HAP-1 (cell line): Measurements from ENCODE around the gene ZRANB3.

Experiments used
- DNase-seq, 2 experiments: peaks; one replicate each; pipeline ENCODE4 v3.0.0-alpha.2; 2016 to 2020; ENCODE audit warnings: low spot score in 2 of 2
- H3K27me3 ChIP-seq: fragments of 250-450 bp; sonication (Bioruptor Pico); 2 replicates; pipeline ENCODE4 v1.5.1; 2020; ENCODE audit warnings: low read depth, mild to moderate bottlenecking, moderate library complexity
- H3K36me3 ChIP-seq: fragments of 250-450 bp; sonication (Bioruptor Pico); replicated peaks from 2 replicates; pipeline ENCODE4 v1.5.1; 2020; ENCODE audit warnings: mild to moderate bottlenecking
- H3K4me1 ChIP-seq: fragments of 250-450 bp; sonication (Bioruptor Pico); 2 replicates; pipeline ENCODE4 v1.5.1; 2020; ENCODE audit warnings: mild to moderate bottlenecking
- H3K4me3 ChIP-seq: fragments of 250-450 bp; sonication (Bioruptor Pico); 2 replicates; pipeline ENCODE4 v1.5.1; 2020; ENCODE audit warnings: mild to moderate bottlenecking, moderate library complexity
- H3K9me3 ChIP-seq: fragments of 250-450 bp; sonication (Bioruptor Pico); 2 replicates; pipeline ENCODE4 v1.5.1; 2020; ENCODE audit warnings: mild to moderate bottlenecking, moderate library complexity
- in situ Hi-C: fragments of 300-500 bp; cut with MboI; formaldehyde crosslinking; loops from 3 replicates; pipeline ENCODE4 v1.14.3; 2020; ENCODE audit warnings: low sequenced_read_pairs, inconsistent platforms, mixed read lengths

The ZRANB3 gene

DNA sequence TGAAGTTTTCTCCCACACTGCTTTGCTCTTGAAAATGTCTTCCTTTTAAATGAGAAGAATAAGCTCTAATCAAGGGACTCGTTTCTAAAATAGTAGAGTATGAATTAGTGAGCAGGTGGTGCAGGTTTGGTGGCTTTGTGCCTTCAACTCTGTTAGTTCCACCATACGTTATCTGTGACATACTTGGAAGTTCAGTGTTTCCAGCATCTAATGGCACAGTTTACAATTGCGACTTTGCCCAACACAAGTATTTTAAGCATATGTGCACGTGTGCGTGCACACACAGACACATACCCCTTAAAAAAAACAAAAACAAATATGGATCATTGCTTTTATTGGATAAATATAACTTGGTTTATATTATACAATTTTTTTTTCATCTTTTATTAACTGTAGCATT, 367.1 kb downstream of the ZRANB3 start:
- H3K4me3 ChIP-seq, result no peak overlapping the region
- DNase-seq, result no peak
- in situ Hi-C loops, result no loop called here
- no peaks in the 10 kb centered on the region for H3K27me3 ChIP-seq
- H3K4me1 ChIP-seq, result peaks cover 14% of the 10 kb centered on the region
- H3K9me3 ChIP-seq, result no peaks in the 10 kb centered on the region
- H3K36me3 ChIP-seq, result peaks cover 37% of the 10 kb centered on the region

DNA sequence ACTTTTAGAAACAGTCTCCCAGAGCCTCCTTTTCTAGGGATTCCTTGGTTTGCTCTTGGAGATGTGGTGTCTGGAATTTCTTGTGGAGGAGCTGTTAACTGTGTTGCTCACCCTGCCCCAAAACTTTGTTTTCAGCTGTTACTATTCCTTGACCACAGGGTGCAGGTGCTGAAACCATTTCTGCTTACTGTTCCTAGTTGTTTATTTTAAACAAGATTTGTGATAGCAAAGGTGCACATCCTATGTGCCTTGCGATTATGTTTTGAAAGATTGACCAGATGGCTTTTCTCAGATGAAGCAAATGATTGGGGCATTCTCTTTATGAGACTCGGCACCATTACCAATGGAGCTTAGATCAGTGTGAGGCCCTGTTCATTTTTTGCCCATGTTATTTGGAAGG, 367.7 kb downstream of the ZRANB3 start:
- Histone ChIP-seq H3K4me1 (peaks cover 8% of the 10 kb centered on the region), H3K36me3 (peaks cover 37% of the 10 kb centered on the region), H3K4me3 (no peak overlapping the region), H3K27me3 (no peaks in the 10 kb centered on the region), H3K9me3 (no peaks in the 10 kb centered on the region)
- in situ Hi-C loops, result no loop called here
- no peak for DNase-seq

DNA sequence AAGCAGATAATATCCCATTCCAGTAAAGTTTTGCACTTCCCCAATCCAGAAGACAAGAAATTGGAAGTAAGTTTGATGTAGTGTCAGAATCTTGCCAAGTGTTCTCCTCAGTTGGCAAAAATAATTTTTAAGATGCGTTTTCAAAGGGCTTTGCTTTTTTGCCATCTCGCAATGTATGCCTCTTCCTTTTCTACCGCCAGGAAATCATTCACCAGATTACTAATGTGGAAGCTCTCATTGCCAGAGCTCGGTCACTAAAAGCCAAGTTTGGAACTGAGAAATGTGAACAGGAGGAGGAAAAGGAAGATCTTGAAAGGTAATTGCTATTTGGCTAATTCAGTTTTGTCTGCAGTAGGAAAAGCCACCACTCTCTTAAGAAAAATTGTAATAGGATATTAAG, 368.2 kb downstream of the ZRANB3 start:
- peaks cover 42% of the 10 kb centered on the region for H3K36me3 ChIP-seq

DNA sequence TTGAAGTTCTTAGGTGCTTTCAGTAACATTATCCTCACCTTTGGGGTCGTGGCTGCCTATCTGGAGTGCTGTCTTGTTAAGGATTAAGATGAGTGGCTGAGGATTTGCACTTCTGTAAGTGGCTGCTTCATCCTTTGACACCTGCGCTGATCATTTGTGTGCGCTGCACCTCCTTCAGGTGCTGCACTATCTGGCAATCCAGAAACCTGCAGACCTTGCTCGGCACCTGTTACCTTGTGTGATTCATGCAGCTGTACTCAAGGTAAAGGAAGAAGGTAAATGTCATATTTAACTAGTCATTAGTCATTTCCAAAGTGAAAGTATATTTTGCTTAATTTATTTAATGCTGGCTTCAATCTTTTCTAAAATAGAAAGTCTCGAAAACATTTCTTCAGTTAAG, 368.6 kb downstream of the ZRANB3 start:
- Histone ChIP-seq H3K4me3 (no peak overlapping the region), H3K9me3 (no peaks in the 10 kb centered on the region), H3K27me3 (no peaks in the 10 kb centered on the region), H3K36me3 (peaks cover 42% of the 10 kb centered on the region), H3K4me1 (no peaks in the 10 kb centered on the region; the same call in 1 of the 2 replicates)
- no peak for DNase-seq
- in situ Hi-C loops, result no loop called here

More for the DNA sequence above, 368.2 kb downstream of the ZRANB3 start:
- in situ Hi-C loops, result no loop called here
- H3K4me3 ChIP-seq, result no peak overlapping the region
- H3K9me3 ChIP-seq, result no peaks in the 10 kb centered on the region
- no peak for DNase-seq
- peaks cover 3% of the 10 kb centered on the region; the same call in 1 of the 2 replicates for H3K4me1 ChIP-seq
- no peaks in the 10 kb centered on the region for H3K27me3 ChIP-seq

DNA sequence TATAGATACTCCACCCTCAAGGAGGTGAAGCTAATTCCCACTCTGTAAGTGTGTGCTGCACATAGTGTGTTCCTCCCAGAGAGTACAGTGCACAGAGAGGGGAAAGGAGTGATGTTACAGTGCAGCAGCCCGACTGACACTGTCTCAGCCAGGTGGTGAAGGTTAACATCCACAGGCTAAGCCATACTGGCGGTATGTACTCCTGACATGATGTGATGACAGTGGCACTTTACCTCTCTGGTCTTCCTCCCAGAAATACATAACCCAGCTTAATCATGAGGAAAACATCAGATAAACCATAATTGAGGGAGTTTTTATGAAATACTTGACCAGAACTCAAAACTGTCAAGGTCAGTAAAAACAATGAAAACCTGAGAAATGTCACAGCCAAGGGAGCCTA, 371.8 kb downstream of the ZRANB3 start:
- DNase-seq, result no peak
- in situ Hi-C loops, result no loop called here
- Histone ChIP-seq H3K4me1 (peaks cover 4% of the 10 kb centered on the region; the same call in 1 of the 2 replicates), H3K27me3 (no peaks in the 10 kb centered on the region), H3K9me3 (no peaks in the 10 kb centered on the region), H3K36me3 (peaks cover 44% of the 10 kb centered on the region), H3K4me3 (no peak overlapping the region)

DNA sequence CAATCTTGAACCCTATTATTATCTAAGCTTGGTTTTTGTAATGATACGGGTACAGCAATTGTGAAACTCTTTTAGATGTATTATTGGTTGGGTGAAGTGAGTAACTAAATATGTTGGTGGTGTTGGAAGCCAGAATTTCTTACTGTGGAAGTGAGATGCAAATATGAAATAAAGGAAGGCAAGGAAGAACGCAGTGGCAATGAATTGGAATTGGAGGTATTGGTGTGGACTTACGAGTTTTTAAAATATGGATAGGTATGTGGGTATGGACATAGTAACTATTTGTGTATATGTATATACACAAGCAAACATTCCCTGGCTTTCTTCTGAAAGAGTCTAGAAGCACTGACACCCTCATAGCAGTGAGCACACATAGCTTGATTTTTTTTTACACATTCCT, 373.2 kb downstream of the ZRANB3 start:
- Histone ChIP-seq H3K4me3 (no peak overlapping the region), H3K36me3 (peaks cover 49% of the 10 kb centered on the region), H3K9me3 (no peaks in the 10 kb centered on the region), H3K4me1 (peaks cover 4% of the 10 kb centered on the region; the same call in 1 of the 2 replicates), H3K27me3 (no peaks in the 10 kb centered on the region)
- in situ Hi-C loops, result no loop called here
- DNase-seq, result no peak

DNA sequence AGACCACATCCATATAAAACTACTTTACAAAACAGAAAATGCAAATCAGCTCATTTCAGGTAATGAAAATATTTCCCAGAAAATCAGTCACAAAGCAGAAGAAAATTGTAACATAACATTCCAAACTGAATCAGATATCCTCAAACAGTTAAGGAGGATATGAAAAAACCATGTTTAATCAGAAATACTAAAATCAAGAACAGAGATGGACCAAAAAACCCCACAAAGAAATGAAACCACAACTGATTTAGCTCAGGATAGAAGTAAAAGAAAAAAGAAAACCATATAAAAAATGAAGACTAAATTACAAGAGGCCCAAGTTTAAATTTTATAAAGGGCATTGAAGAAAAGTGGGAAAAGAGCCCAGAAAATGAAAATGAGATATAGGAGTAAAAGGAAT, 376.1 kb downstream of the ZRANB3 start:
- peaks cover 62% of the 10 kb centered on the region for H3K36me3 ChIP-seq
- no peaks in the 10 kb centered on the region for H3K27me3 ChIP-seq
- in situ Hi-C loops, result no loop called here
- DNase-seq, result no peak
- no peak overlapping the region for H3K4me3 ChIP-seq
- no peaks in the 10 kb centered on the region for H3K9me3 ChIP-seq
- H3K4me1 ChIP-seq, result peaks cover 4% of the 10 kb centered on the region; the same call in 1 of the 2 replicates

DNA sequence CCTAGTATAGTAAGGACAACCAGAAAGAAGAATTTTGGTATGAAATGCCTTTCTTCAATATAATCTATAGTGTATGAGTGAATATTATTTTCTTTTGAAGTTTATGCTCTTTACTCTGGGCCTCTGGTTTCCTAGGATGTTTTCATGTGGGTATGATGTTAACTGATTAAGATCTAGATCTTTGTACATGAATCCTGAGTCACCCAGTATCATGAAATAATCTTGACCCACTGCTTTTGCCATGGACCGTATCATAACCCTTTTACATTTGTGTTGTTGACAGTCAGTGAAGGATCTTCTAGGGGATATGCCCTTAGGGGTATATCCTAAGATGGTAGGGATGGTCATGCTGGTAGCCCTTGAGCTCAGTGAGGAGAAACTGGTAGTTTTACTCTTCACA, 378.7 kb downstream of the ZRANB3 start:
- no peaks in the 10 kb centered on the region for H3K27me3 ChIP-seq
- in situ Hi-C loops, result no loop called here
- no peak for DNase-seq
- no peak overlapping the region for H3K4me3 ChIP-seq
- no peaks in the 10 kb centered on the region for H3K9me3 ChIP-seq
- H3K4me1 ChIP-seq, result peaks cover 4% of the 10 kb centered on the region; the same call in 1 of the 2 replicates
- peaks cover 44% of the 10 kb centered on the region for H3K36me3 ChIP-seq

DNA sequence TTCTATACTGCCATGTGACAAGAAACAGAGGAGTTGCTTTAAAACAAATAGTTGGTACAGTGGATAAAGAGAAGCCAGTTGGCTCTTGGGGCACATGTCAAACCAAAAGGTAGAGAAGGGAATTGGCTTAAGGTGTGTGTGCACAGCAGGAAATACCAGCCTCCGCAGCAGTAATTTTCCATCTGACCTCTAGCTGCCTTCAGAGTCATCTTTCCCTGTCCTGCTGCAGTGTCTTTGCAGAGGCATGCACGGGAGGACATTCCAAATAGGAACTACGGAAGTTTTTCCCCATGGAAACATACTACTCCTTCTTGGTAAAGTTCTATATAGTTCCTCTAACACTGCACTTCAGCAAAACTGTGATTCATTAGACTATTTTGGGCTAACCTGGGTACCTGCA, 379.4 kb downstream of the ZRANB3 start:
- Histone ChIP-seq H3K4me3 (no peak overlapping the region), H3K9me3 (no peaks in the 10 kb centered on the region), H3K4me1 (peaks cover 2% of the 10 kb centered on the region; the same call in 1 of the 2 replicates), H3K27me3 (no peaks in the 10 kb centered on the region), H3K36me3 (peaks cover 38% of the 10 kb centered on the region)
- no peak for DNase-seq
- in situ Hi-C loops, result no loop called here

DNA sequence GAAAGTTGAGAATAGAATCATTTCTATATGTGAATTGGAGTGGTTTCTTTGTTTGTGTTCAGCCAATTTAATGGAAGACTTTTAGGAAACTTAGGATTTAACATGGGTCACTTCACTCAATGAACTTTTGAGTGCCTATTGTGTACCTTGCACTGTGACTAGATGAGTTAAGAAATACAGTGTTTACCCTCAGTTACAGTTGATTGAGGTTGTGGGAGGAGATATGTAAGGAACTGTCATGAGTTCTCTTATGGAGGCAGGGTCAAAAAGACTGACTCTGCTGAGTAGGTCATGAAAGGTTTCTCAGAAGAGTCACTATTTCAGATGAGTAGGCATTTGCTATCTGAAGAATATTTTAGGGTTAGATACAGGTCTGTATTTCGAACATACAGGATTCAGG, 380.3 kb downstream of the ZRANB3 start:
- Histone ChIP-seq H3K36me3 (peaks cover 36% of the 10 kb centered on the region), H3K9me3 (no peaks in the 10 kb centered on the region), H3K4me1 (no peaks in the 10 kb centered on the region), H3K27me3 (no peaks in the 10 kb centered on the region), H3K4me3 (no peak overlapping the region)
- DNase-seq, result no peak
- in situ Hi-C loops, result no loop called here

DNA sequence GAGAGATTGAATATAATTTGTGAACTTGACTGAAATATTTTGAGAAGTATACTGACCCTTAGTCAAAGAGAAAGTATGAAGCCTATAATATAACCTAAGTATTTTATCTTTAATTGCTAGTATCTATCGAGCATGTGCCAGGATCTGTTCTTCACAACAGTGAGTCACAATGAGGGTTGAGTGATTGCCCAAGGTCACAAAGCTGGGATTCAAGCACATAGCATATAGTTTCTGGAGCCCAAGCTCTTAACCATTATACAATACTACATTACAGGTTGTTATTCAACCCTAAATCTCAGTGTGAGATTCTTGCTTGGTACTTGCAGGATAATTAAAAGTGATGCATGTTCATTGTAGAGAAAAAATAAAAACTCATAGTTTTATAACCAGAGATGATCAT, 381.8 kb downstream of the ZRANB3 start:
- H3K27me3 ChIP-seq, result no peaks in the 10 kb centered on the region
- H3K4me1 ChIP-seq, result no peaks in the 10 kb centered on the region
- H3K4me3 ChIP-seq, result no peak overlapping the region
- in situ Hi-C loops, result no loop called here
- no peak for DNase-seq
- H3K9me3 ChIP-seq, result peaks cover 2% of the 10 kb centered on the region
- H3K36me3 ChIP-seq, result peaks cover 28% of the 10 kb centered on the region

DNA sequence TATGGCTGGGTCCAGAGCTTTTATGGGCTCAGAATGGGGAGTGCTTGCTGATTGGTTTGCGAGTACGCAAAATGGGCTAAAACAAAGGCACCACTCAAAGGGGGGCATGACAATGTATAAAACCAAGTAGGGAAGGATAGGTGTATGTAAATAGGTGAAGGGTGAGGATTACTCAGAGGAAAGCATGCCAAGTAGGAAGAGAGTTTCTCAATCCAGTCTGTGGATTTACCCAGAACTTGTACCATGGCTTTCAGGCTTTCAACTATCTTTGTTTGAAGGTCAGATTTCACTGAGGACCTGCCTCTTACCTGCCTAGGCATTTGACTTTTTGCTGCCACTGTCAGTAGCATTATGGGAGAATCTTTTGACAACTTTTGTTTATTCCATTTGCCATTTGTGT, 386.7 kb downstream of the ZRANB3 start:
- peaks cover 3% of the 10 kb centered on the region for H3K9me3 ChIP-seq
- H3K27me3 ChIP-seq, result no peaks in the 10 kb centered on the region
- no peak for DNase-seq
- H3K4me1 ChIP-seq, result no peaks in the 10 kb centered on the region
- H3K4me3 ChIP-seq, result no peak overlapping the region
- peaks cover 8% of the 10 kb centered on the region for H3K36me3 ChIP-seq
- in situ Hi-C loops, result no loop called here

DNA sequence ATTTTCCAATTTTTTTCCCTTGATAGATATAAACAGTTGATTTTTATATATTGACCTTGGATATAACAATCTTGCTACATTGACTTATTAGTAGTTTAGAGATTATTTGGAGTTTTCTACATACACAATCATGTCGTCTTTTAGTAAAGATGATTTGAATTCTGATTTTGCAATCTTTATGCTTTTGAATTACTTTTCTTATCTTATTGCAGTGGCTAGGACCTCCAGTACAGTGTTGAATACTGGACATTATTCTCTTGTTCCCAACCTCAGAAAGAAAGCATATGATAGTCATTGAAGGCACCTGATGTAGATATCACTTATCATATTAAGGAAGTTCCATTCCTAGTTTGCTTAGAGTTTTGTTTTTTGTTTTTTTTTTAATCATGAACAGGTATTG, 388.7 kb downstream of the ZRANB3 start:
- H3K27me3 ChIP-seq, result no peaks in the 10 kb centered on the region
- H3K4me1 ChIP-seq, result no peaks in the 10 kb centered on the region
- in situ Hi-C loops, result no loop called here
- H3K36me3 ChIP-seq, result peaks cover 12% of the 10 kb centered on the region; the same call in 1 of the 2 replicates
- DNase-seq, result no peak
- peaks cover 3% of the 10 kb centered on the region for H3K9me3 ChIP-seq
- no peak overlapping the region for H3K4me3 ChIP-seq

DNA sequence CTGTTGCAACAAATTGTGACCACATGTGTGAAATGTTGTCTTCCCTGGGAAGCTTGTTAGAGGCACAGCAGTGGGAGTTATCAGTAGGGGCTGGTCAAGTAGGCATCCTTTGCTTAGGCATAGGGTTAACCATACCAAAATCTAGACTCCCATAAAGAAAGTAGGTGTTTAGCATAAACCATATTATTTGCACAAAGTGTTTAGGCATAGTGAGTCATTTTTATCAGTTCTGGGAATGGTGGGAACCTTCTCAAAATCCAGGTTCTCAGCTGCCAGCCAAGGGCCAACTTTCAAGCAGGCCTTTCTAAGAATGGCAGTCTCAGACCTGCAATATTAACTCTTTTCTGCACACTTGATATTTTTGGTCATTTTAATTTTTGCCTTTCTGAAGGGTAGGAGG, 390.4 kb downstream of the ZRANB3 start:
- in situ Hi-C loops, result no loop called here
- Histone ChIP-seq H3K9me3 (peaks cover 3% of the 10 kb centered on the region), H3K4me3 (no peak overlapping the region), H3K36me3 (peaks cover 25% of the 10 kb centered on the region), H3K27me3 (no peaks in the 10 kb centered on the region), H3K4me1 (no peaks in the 10 kb centered on the region)
- no peak for DNase-seq

DNA sequence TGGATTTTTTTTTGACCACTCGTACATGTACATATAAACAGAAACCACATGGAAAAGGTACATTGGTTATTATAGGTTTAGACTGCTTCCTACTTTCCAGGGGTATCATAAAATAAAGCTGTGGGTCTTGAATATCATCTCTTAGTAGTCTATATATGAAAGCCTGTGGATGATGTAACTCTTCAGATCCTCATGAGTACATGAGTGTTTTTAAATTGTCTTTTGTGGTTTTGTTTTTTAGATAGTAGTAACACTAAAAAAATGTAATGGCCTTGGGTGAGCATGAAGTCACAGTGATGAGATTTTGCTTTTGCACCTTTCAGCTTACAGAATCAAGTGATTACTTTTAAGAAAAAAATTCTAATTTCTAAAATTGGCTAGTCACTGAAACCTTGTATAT, 398.7 kb downstream of the ZRANB3 start:
- no peaks in the 10 kb centered on the region for H3K9me3 ChIP-seq
- in situ Hi-C loops, result no loop called here
- no peak overlapping the region for H3K4me3 ChIP-seq
- no peaks in the 10 kb centered on the region for H3K27me3 ChIP-seq
- H3K4me1 ChIP-seq, result peaks cover 3% of the 10 kb centered on the region; the same call in 1 of the 2 replicates
- peaks cover 46% of the 10 kb centered on the region for H3K36me3 ChIP-seq
- DNase-seq, result no peak
